Uterus (tissue), 4 donors: ENCODE results near the gene UBE2QL1. TPM values are rescaled to one million over a fixed set of nuclear protein-coding genes. Genes with fewer than 3 reads are reported as not detected.

Experiments used
- DNase-seq, 2 donors: peaks; one replicate each; pipeline ENCODE4 v3.0.0-alpha.2; 2019 to 2020
- H3K27ac ChIP-seq, 2 donors: fragments of 200-600 bp; sonication (generic); 1 replicate in 1 of 2; 2 replicates in 1 of 2; pipeline ENCODE4 v1.5.1; 2016 to 2018
- H3K27me3 ChIP-seq, 2 donors: fragments of 200-600 bp; sonication (generic); one replicate each; pipeline ENCODE4 v1.5.1; 2018 to 2019; ENCODE audit warnings: control low read depth in 1 of 2
- H3K36me3 ChIP-seq, 2 donors: fragments of 200-600 bp; sonication (generic); one replicate each; pipeline ENCODE4 v1.5.1; 2019; ENCODE audit warnings: control low read depth in 1 of 2
- H3K4me1 ChIP-seq, 2 donors: fragments of 200-600 bp; sonication (generic); one replicate each; pipeline ENCODE4 v1.5.1; 2018 to 2019; ENCODE audit warnings: control low read depth in 1 of 2
- H3K4me3 ChIP-seq, 2 donors: fragments of 200-600 bp; sonication (generic); 1 replicate in 1 of 2; 2 replicates in 1 of 2; pipeline ENCODE4 v1.5.1; 2018 to 2019; ENCODE audit warnings: mild to moderate bottlenecking in 1 of 2
- H3K9me3 ChIP-seq, 2 donors: fragments of 200-600 bp; sonication (generic); one replicate each; pipeline ENCODE4 v1.5.1; 2019; ENCODE audit warnings: control low read depth in 1 of 2
- POLR2A ChIP-seq, 2 donors: fragments of 450-650 bp; IDR thresholded peaks; one replicate each; pipeline ENCODE4 v1.6.1; 2016; ENCODE audit warnings: antibody characterized with exemption in 2 of 2, mild to moderate bottlenecking in 1 of 2, moderate library complexity in 1 of 2
- intact Hi-C: fragments of 100-400 bp; cut with DNase I; formaldehyde crosslinking; loops from one replicate; pipeline ENCODE4 v1.15.1; 2023; ENCODE audit warnings: low total_unique reads
- total RNA-seq, 4 donors: library from RNA; depleted of rRNA in 3 of 4; stranded (reverse); fragments of >200 nt in 3 of 4; gene quantifications; one replicate each; pipeline versions ENCODE4 v1.1.0 to v1.2.4, GENCODE V29; 2014 to 2023
- TF ChIP-seq, protein P1 (sequence below), 4 experiments: fragments of 200-600 bp in 2 of 4; fragments of 450-650 bp in 2 of 4; sonication (generic) in 2 of 4; IDR thresholded peaks; one replicate each; pipeline ENCODE4 v1.5.1; 2016 to 2019; ENCODE audit warnings: antibody characterized with exemption in 4 of 4, mild to moderate bottlenecking in 2 of 4, moderate library complexity in 1 of 4
- donor health status: DM: yes; HTN: yes; CAD: no.

The UBE2QL1 gene
- total RNA-seq, 4 donors from 2014 or later = 0.34 to 0.90 TPM; not detected in 2

DNA sequence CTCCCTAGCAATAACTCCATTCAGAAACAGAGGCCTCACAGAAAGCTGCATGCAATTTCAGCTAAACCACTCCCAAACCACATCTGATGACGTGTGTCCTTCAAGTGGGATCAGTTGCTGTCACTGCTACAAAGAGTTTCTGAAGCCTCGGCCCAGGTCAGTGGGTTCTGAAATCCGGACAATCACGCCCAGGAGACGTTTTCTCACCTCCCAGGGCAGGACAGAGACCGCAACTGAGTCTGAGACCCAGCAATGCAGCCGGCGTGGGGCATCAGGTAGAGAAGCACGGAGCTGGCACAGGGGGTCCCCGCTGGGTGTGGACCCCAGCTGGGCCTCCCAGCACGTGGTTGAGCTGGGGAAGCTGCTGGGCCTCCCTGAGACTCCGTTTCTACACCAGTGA lies 2.6 kb upstream of the UBE2QL1 start:
- no peak overlapping the region for H3K27ac ChIP-seq
- intact Hi-C loops = no loop called here
- H3K4me1 ChIP-seq = peaks cover 0 to 6% of the 10 kb centered on the region in 2 donors
- TF ChIP-seq POLR2A (IDR thresholded peaks at IDR 0.05) = no peak
- TF ChIP-seq, protein P1, sequence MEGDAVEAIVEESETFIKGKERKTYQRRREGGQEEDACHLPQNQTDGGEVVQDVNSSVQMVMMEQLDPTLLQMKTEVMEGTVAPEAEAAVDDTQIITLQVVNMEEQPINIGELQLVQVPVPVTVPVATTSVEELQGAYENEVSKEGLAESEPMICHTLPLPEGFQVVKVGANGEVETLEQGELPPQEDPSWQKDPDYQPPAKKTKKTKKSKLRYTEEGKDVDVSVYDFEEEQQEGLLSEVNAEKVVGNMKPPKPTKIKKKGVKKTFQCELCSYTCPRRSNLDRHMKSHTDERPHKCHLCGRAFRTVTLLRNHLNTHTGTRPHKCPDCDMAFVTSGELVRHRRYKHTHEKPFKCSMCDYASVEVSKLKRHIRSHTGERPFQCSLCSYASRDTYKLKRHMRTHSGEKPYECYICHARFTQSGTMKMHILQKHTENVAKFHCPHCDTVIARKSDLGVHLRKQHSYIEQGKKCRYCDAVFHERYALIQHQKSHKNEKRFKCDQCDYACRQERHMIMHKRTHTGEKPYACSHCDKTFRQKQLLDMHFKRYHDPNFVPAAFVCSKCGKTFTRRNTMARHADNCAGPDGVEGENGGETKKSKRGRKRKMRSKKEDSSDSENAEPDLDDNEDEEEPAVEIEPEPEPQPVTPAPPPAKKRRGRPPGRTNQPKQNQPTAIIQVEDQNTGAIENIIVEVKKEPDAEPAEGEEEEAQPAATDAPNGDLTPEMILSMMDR (IDR thresholded peaks at IDR 0.05) = no peak
- H3K9me3 ChIP-seq = no peaks in the 10 kb centered on the region
- no peaks in the 10 kb centered on the region for H3K36me3 ChIP-seq
- peaks cover 0 to 7% of the 10 kb centered on the region in 2 donors for H3K27me3 ChIP-seq
- DNase-seq = no peak
- no peak overlapping the region for H3K4me3 ChIP-seq

DNA sequence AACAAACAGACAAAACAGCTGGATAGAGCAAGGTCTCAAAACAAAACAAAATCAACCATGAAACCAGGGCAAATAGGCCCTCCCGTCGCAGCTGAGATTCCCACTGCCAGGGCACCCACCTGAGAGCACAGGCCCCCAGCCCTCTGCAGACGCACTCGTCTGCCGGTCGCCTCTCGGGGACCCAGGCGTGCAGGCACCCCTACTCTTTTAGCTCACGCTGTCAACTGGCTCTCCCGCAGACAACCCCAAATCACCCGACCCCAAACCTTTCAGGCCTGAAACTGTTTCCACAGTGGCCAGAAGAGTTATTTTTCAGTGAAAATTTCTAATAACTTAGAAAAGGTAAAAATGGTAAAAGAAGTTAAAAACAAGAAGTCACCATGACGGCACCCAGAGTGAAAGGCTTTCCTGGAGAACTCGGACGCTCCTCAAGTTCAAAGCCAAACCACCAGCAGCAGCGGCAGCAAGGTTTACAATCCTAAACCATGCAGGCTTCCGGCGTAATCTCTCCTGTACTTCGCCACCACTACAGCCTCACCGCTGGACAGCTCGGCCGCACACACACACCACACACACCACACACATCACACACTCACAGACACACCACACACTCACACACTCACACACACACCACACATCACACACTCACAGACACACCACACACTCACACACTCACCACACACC lies 1.9 kb upstream of the UBE2QL1 start:
- intact Hi-C loops = no loop called here
- peaks cover 0 to 7% of the 10 kb centered on the region in 2 donors for H3K27me3 ChIP-seq
- no peaks in the 10 kb centered on the region for H3K36me3 ChIP-seq
- H3K4me1 ChIP-seq = peaks cover 0 to 6% of the 10 kb centered on the region in 2 donors
- DNase-seq = no peak
- no peaks in the 10 kb centered on the region for H3K9me3 ChIP-seq
- H3K4me3 ChIP-seq = no peak overlapping the region
- H3K27ac ChIP-seq = no peak overlapping the region
- TF ChIP-seq, protein P1 (IDR thresholded peaks at IDR 0.05) = no peak
- no peak for TF ChIP-seq POLR2A (IDR thresholded peaks at IDR 0.05)

DNA sequence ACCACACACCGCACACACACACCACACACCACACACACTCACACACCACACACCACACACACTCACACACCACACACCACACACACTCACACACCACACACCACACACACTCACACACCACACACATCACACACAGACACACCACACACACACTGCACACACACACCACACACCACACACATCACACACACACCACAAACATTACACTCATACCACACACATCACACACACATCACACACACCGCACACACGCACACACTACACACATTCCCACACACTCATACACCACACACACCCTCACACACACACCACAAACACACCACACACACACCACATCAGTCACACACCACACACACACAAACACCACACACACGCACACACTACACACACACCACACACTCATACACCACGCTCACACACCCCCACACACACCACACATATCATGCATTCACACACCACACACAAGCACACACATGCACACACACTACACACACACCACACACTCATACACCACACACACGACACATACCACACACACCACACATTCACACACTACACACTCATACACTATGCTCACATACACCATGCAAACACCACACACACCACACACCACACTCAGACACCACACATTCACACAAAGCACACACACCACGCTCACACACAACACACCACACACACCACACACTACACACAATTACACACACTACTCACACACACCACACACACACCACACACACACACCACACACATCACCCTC lies 1.1 kb upstream of the UBE2QL1 start:
- H3K27me3 ChIP-seq = peaks cover 0 to 7% of the 10 kb centered on the region in 2 donors
- no peaks in the 10 kb centered on the region for H3K36me3 ChIP-seq
- H3K4me3 ChIP-seq = no peak overlapping the region
- no peak for DNase-seq
- peaks cover 0 to 6% of the 10 kb centered on the region in 2 donors for H3K4me1 ChIP-seq
- no peak for TF ChIP-seq POLR2A (IDR thresholded peaks at IDR 0.05)
- TF ChIP-seq, protein P1 (IDR thresholded peaks at IDR 0.05) = no peak
- no peaks in the 10 kb centered on the region for H3K9me3 ChIP-seq
- H3K27ac ChIP-seq = no peak overlapping the region
- intact Hi-C loops = no loop called here

- Histone ChIP-seq H3K9me3 (no peaks in the 10 kb centered on the region), H3K36me3 (no peaks in the 10 kb centered on the region), H3K27ac (no peak overlapping the region), H3K4me3 (no peak overlapping the region), H3K4me1 (peaks cover 0 to 6% of the 10 kb centered on the region in 2 donors), H3K27me3 (peaks cover 0 to 7% of the 10 kb centered on the region in 2 donors)
- intact Hi-C loops = no loop called here
- no peak for DNase-seq
- TF ChIP-seq, protein P1 (IDR thresholded peaks at IDR 0.05) = no peak
- TF ChIP-seq POLR2A (IDR thresholded peaks at IDR 0.05) = no peak
Measured at GRCh38 chr5:6448141-6448491, 543 bp upstream of the UBE2QL1 start.
